Tibial nerve (tissue), 4 donors: ENCODE data around the gene ERC2. TPM values are rescaled to one million over a fixed set of nuclear protein-coding genes. Genes with fewer than 3 reads are reported as not detected.

Experiments
- DNase-seq, 2 donors: peaks; one replicate each; pipeline ENCODE4 v3.0.0-alpha.2; 2019; ENCODE audit warnings: low spot score in 2 of 2
- H3K27ac ChIP-seq, 4 donors: fragments of 200-600 bp; sonication (generic) in 3 of 4; one replicate each; pipeline ENCODE4 v1.5.1; 2017 to 2019; ENCODE audit warnings: mild to moderate bottlenecking in 1 of 4
- H3K27me3 ChIP-seq, 2 donors: fragments of 200-600 bp; sonication (generic) in 1 of 2; one replicate each; pipeline versions ENCODE4 v1.5.1 to v1.6.0; 2017 to 2019
- H3K36me3 ChIP-seq, 3 donors: fragments of 200-600 bp; sonication (generic); one replicate each; pipeline ENCODE4 v1.5.1; 2018 to 2019
- H3K4me1 ChIP-seq, 4 donors: fragments of 200-600 bp; sonication (generic) in 3 of 4; one replicate each; pipeline ENCODE4 v1.5.1; 2017 to 2019
- H3K4me3 ChIP-seq, 4 donors: fragments of 200-600 bp; sonication (generic) in 3 of 4; one replicate each; pipeline ENCODE4 v1.5.1; 2017 to 2019; ENCODE audit warnings: mild to moderate bottlenecking in 1 of 4, moderate library complexity in 1 of 4
- H3K9me3 ChIP-seq, 4 donors: fragments of 200-600 bp; sonication (generic) in 3 of 4; one replicate each; pipeline ENCODE4 v1.5.1; 2017 to 2019
- EP300 ChIP-seq, 2 donors: sonication (generic); formaldehyde crosslinking; IDR thresholded peaks; one replicate each; pipeline ENCODE4 v1.6.1; 2017; ENCODE audit warnings: antibody characterized with exemption in 2 of 2, mild to moderate bottlenecking in 1 of 2
- POLR2A ChIP-seq, 2 donors: fragments of 450-650 bp; IDR thresholded peaks; one replicate each; pipeline ENCODE4 v1.6.1; 2017; ENCODE audit warnings: antibody characterized with exemption in 2 of 2, mild to moderate bottlenecking in 2 of 2, moderate library complexity in 2 of 2
- WGBS, 2 donors: methylation state at CpG; one replicate each; pipeline ENCODE4 v1.1.5; 2018; 5-methylcytosine and 5-hydroxymethylcytosine counted together
- total RNA-seq, 4 donors: library from RNA; depleted of rRNA; stranded (reverse); fragments of >200 nt; gene quantifications; one replicate each; pipeline ENCODE4 v1.1.0, GENCODE V29; 2016
- TF ChIP-seq, protein P1 (sequence below), 5 experiments: fragments of 200-600 bp in 3 of 5; fragments of 450-650 bp in 2 of 5; sonication (generic) in 3 of 5; IDR thresholded peaks; one replicate each; pipeline ENCODE4 v1.5.1; 2016 to 2019; ENCODE audit warnings: antibody characterized with exemption in 5 of 5, mild to moderate bottlenecking in 3 of 5, moderate library complexity in 2 of 5

ERC2 gene
- total RNA-seq, 4 donors from 2014 or later = 0.84 to 0.98 (median 0.90) TPM; not detected in 1

DNA sequence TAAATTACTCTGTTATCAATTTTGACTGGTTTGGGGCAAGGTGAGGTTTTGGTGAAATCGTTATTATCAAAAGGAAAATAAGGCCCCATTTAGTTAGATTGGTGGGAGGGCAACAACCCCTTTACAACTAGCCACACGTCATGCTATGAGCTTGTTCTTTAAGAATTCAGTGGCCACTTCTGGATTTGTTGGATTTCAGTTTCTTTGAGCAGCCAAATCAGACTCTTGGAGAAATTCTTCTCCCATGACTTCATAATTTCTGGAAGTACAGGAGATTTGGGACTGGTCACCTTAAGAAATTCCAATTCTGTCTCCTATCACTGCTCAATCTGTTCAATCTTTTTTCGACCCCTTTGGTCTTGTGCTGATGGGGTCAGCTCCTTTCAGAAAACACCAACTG, 966.4 kb downstream of the ERC2 start:
- TF ChIP-seq POLR2A (IDR thresholded peaks at IDR 0.05) = no peak
- TF ChIP-seq, protein P1, sequence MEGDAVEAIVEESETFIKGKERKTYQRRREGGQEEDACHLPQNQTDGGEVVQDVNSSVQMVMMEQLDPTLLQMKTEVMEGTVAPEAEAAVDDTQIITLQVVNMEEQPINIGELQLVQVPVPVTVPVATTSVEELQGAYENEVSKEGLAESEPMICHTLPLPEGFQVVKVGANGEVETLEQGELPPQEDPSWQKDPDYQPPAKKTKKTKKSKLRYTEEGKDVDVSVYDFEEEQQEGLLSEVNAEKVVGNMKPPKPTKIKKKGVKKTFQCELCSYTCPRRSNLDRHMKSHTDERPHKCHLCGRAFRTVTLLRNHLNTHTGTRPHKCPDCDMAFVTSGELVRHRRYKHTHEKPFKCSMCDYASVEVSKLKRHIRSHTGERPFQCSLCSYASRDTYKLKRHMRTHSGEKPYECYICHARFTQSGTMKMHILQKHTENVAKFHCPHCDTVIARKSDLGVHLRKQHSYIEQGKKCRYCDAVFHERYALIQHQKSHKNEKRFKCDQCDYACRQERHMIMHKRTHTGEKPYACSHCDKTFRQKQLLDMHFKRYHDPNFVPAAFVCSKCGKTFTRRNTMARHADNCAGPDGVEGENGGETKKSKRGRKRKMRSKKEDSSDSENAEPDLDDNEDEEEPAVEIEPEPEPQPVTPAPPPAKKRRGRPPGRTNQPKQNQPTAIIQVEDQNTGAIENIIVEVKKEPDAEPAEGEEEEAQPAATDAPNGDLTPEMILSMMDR (IDR thresholded peaks at IDR 0.05) = no peak
- TF ChIP-seq EP300 (IDR thresholded peaks at IDR 0.05) = no peak
- Histone ChIP-seq H3K4me3 (no peak overlapping the region), H3K9me3 (no peaks in the 10 kb centered on the region), H3K36me3 (no peaks in the 10 kb centered on the region), H3K27me3 (no peaks in the 10 kb centered on the region), H3K4me1 (no peaks in the 10 kb centered on the region), H3K27ac (no peak overlapping the region)
- 76 to 84% methylated on average over 3 of the region's 3 CpGs for WGBS, 2 donors
- no peak for DNase-seq

DNA sequence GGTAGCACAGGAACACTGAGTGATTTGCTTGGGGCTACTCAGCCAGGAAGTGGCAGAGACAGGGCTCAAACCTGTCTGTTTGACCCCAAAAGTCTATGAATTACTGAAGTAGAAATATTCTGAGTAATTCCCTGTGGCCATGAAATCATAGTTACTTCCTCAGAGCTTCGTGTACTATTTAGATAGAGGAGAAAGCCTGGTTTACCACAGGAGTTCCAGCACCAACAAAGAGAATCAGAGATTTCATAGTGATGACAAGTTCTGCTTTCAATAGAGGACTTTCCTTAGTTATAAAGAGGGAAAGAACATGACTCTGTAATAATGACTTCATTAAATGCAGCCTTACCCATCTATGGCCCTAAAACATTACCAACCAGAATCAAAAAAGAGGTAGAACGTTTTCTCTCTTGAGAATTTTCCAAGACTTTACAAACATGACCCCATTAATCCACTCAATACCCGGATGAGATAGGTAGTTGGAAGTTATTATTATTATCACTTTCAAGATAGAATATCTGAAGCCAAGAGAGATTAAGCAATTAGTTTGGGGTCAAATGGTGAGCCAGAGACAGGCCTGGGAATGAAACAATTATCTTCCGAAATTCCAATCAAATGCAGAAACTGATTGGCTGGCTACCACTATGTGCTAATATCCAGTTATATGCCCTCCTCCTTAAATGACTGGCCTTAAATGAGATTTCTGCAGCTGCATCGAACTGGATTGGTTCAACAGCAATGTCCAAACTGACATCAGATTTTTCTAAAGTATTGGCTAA, 967.5 kb downstream of the ERC2 start:
- H3K4me1 ChIP-seq = no peaks in the 10 kb centered on the region
- TF ChIP-seq, protein P1 (IDR thresholded peaks at IDR 0.05) = no peak
- TF ChIP-seq POLR2A (IDR thresholded peaks at IDR 0.05) (no peak), EP300 (IDR thresholded peaks at IDR 0.05) (no peak)
- DNase-seq = no peak
- H3K27ac ChIP-seq = no peak overlapping the region
- no peak overlapping the region for H3K4me3 ChIP-seq
- no peaks in the 10 kb centered on the region for H3K27me3 ChIP-seq
- 53 to 68% methylated on average over 5 of the region's 5 CpGs for WGBS, 2 donors
- no peaks in the 10 kb centered on the region for H3K36me3 ChIP-seq
- H3K9me3 ChIP-seq = no peaks in the 10 kb centered on the region

DNA sequence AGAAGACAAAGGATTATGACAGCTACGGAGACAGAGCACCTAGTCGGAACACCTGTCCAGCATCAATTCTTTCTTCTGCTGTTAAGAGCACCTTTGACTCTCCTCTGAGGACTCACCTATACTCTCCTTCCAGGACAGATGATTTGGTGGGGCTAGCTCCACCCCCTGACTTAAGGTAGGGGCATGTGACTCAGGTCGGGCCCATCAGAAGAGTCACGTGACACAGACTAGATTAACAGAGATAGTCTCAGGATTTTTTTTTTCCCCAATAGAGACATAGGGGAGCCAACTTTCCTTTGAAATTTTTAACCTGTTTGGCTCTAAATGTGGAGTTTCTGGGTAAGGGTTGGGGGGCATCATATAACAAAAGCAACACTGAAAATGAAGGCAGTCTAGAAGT, 969.7 kb downstream of the ERC2 start:
- H3K4me3 ChIP-seq = no peak overlapping the region
- no peaks in the 10 kb centered on the region for H3K4me1 ChIP-seq
- DNase-seq = no peak
- H3K27me3 ChIP-seq = peaks cover 0 to 5% of the 10 kb centered on the region in 2 donors
- no peak for TF ChIP-seq EP300 (IDR thresholded peaks at IDR 0.05)
- TF ChIP-seq, protein P1 (IDR thresholded peaks at IDR 0.05) = no peak
- no peak for TF ChIP-seq POLR2A (IDR thresholded peaks at IDR 0.05)
- no peaks in the 10 kb centered on the region for H3K36me3 ChIP-seq
- WGBS, 2 donors = 84 to 90% methylated on average over 4 of the region's 4 CpGs
- no peak overlapping the region for H3K27ac ChIP-seq
- H3K9me3 ChIP-seq = no peaks in the 10 kb centered on the region

DNA sequence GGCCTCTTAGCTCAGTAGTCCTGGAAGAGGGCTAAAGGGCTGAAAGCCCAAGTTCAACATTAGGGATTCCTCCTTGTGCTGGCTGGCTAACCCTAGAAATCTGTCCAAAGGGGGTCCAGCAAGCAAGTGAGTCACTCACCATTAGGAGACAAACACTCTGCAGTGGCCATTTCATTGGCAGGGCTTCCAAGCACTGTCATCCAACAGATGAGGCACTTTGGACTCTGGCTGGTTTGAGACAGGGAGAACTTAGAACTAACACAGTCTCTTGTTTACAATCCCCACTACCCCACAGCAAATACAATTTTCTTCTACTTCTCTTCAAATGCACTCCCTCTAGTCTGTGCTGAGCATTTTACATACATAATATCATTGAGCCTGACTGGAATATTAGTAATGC, 971.0 kb downstream of the ERC2 start:
- no peaks in the 10 kb centered on the region for H3K4me1 ChIP-seq
- peaks cover 0 to 5% of the 10 kb centered on the region in 2 donors for H3K27me3 ChIP-seq
- TF ChIP-seq, protein P1 (IDR thresholded peaks at IDR 0.05) = no peak
- TF ChIP-seq POLR2A (IDR thresholded peaks at IDR 0.05) (no peak), EP300 (IDR thresholded peaks at IDR 0.05) (no peak)
- H3K4me3 ChIP-seq = no peak overlapping the region
- H3K27ac ChIP-seq = no peak overlapping the region
- no peaks in the 10 kb centered on the region for H3K9me3 ChIP-seq
- no peaks in the 10 kb centered on the region for H3K36me3 ChIP-seq
- no peak for DNase-seq

DNA sequence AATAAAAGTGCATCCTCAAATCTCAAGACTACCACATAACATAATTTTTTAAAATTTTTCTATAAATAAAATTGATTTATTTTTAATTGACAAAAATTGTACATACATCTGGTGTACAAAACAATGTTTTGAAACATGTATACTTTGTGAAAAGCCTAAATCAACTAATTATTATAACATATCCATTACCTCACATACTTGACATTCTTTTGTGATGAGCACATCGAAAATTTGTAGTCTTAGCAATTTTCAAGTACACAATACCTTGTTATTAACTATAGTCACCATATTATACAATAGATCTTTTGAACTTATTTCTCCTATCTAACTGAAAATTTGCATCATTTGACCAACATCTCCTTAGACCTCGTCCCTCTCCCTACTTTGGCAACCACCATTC, 973.3 kb downstream of the ERC2 start:
- TF ChIP-seq EP300 (IDR thresholded peaks at IDR 0.05) (no peak), POLR2A (IDR thresholded peaks at IDR 0.05) (no peak)
- TF ChIP-seq, protein P1 (IDR thresholded peaks at IDR 0.05) = no peak
- Histone ChIP-seq H3K36me3 (no peaks in the 10 kb centered on the region), H3K4me1 (no peaks in the 10 kb centered on the region), H3K27me3 (peaks cover 0 to 22% of the 10 kb centered on the region in 2 donors), H3K9me3 (no peaks in the 10 kb centered on the region), H3K4me3 (no peak overlapping the region), H3K27ac (no peak overlapping the region)
- 42 to 53% methylated on average over 2 of the region's 2 CpGs for WGBS, 2 donors
- no peak for DNase-seq
